ENCODE results near the gene LFNG.
A peak's percentile ranks its signal among the peaks of the same experiment; 100 is the strongest.
"Not testable (repeated sequence)": the region's sequence is repeated elsewhere in the genome, so short reads cannot be mapped to it uniquely, and the experiment has no call there.

Gene LFNG

DNA sequence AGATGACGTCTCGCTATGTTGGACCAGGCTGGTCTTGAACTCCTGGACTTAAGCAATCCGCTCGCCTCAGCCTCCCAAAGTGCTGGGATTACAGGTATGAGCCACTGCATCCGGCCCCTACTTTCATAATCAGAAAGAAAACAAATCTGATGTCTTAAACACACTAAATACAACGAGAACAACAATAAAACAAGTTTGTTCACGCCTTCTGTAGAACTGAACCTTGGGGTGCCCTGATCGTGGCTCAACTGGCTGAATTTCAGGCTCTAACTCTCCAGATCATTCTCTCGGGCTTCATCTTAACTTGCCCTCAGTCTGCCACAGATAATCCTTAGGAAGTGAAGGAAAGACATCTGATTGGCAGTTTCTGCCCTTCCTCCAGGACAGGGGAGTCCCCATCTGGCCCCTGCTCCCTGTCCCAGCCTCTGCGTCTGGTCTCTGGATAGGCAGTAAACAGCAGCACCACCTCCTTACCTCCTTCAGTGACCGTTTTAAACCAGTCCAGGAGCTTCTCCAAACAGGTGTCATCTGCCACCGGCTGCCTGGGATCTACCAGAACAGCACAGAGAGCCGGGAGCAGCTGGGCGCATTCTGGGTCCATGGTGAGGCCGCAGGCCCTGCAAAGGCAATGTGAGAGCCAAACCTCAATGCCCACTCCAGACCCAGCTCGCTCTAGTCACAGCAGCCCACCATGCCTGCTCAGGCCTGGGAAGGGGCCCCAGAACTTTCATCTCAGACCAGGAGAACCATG is 34.4 kb downstream of the LFNG start:
- DNase-seq = no peak

GRCh38 chr7:2554661-2555111 is 35.1 kb downstream of the LFNG start:
- DNase-seq = no peak

DNA sequence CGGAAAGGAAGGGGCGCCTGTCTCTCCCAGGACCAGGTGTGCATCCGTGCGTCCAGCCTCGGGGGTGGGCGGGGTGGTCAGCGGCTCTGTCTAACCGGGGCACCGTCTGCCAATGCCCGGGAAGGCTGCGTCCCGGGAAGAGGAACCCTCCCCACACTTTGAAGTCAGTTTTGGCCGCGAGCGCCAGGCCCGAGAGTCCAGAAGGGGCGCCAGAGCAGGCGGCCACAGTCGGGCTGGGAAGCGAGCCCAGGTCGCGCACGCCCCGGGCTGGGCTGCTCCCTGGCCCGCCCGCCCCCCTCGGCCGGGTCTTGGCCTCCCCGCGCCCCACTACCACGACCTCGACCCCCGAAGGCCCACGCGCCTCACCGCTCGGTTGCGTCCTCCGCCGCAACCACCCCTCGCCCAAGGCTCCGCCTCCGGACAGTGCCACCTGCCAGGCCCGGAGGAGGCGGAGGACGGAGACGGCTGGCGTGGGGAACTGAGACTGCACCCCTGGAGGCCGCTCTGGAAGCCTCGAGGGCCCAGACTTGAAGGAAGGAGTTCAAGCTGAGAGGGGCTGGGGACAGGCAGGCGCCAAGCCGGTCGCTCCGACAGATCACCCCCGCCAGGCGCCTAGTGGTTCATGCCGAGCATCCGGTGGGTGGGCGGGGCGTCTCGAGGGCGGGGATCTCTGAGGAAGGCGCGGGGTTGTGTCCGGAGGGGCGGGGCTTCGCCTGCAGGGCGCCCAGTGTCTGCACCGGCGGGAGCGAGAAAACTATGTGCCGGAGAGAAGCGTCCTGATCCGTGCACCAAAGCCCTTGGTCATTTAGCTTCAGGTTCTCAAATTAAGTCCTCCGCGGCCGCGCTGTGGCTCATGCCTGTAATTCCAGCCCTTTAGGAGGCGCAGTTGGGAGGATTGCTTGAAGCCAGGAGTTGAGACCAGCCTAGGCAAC is 35.8 kb downstream of the LFNG start, which contains the start of gene BRAT1:
TSS of gene BRAT1 (minus strand) at position 404 of the 932 bp plus-strand sequence. CDS start 1,093 bp downstream, outside the sequence.
- peak; percentile 89 for DNase-seq

DNA sequence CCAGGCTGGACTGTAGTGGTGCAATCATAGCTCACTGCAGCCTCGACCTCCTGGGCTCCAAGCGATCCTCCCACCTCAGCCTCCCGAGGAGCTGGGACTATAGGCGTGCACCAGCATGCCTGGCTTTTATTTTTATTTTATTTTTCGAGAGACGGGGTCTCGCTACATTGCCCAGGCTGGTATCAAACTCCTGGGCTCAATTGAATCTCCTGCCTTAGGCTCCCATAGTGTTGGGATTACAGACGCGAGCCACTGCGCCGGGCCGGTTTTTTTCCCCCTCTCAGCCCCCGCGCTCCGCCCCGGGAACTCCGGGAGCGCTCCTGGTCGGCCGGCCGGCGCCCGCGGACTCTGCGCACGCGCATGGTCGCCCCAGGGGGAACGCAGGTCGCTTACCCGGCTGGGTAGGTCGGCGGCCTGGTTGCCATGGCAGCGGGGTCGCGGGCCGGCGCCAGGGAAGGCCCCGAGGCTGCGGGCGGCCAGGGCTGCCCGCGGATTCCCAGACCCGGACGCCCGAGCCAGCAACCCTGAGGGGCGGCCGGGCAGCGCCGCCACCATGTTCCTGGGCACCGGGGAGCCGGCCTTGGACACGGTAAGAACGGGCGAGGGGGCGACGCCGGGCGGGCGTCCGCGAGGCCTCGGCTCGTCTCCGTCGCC is 39.2 kb downstream of the LFNG start, which contains the start of gene IQCE:
TSS of gene IQCE (plus strand) at position 351 of the 654 bp plus-strand sequence. CDS start at position 554, 203 bp downstream.
- peak; percentile 81 for DNase-seq

DNA sequence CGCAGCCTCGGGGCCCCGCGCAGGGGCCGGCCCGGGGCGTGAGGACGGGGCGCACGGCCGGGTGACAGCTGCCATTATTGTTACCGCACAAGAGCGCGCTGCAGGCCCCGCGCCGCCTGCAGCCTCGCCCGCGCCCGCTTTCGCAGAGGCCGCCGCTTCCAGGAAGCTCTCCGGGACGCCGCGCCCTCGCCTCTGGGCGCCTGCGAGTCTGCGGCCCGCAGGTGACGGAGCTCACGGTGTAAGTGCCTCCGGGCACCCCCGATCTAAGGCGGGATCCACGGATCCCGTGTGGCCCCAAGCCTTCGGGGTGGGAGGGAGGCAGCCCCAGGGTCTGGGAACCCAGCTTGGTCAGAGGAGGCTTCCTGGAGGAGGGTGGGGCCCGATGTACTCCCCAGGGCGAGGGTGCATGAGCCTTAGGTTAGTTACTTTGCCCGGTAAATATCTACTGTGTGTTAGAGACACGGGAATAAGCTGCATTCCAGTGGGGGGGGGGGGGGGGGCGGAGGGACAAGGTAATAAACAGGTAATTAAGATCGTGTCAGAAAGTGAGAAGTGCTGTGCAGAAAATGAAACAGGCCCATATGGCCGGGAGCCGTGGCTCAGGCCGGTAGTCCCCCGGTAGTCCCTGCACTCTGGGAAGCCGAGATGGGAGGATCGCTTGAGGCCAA is 39.8 kb downstream of the LFNG start:
- DNase-seq = no peak

DNA sequence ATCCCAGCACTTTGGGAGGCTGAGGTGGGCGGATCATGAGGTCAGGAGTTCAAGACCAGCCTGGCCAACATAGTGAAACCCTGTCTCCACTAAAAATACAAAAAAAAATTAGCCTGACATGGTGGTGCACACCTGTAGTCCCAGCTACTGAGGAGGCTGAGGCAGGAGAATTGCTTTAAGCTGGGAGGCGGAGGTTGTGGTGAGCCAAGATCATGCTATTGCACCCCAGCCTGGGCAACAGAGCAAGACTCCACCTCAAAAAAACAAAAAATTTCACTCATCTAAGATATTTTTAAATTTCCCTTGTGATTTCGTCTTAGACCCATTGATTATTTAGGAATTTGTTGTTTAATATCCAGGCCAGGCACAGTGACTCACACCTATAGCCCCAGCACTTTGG is 44.4 kb downstream of the LFNG start:
- DNase-seq = not testable (repeated sequence)

DNA sequence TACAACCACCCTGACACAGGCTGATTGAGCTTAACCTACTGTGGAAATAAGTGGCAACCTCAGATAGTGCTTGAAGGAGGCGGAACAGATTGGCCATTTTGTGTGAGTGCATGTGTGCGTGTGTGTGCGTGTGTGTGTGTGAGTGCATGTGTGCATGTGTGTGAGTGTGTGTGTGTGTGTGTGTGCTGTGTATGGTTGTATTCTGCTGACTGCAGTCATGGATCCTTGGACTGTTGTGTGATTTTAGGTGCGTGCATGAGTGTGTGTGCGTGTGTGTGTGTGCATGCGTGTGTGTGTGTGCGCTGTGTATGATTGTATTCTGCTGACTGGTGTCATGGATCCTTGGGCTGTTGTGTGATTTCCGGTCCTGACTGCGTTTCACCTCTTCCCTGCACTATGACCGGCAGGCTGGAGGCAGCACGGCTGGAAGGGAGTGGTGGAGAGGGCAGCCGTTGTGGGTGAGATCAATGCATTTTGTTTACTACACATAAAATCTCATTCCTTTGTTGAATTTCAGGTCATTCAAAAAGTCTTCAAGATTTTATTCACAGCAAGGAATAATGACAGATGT is 45.5 kb downstream of the LFNG start:
- DNase-seq = no peak

GRCh38 chr7:2566348-2566889 is 46.8 kb downstream of the LFNG start:
- DNase-seq = no peak

DNA sequence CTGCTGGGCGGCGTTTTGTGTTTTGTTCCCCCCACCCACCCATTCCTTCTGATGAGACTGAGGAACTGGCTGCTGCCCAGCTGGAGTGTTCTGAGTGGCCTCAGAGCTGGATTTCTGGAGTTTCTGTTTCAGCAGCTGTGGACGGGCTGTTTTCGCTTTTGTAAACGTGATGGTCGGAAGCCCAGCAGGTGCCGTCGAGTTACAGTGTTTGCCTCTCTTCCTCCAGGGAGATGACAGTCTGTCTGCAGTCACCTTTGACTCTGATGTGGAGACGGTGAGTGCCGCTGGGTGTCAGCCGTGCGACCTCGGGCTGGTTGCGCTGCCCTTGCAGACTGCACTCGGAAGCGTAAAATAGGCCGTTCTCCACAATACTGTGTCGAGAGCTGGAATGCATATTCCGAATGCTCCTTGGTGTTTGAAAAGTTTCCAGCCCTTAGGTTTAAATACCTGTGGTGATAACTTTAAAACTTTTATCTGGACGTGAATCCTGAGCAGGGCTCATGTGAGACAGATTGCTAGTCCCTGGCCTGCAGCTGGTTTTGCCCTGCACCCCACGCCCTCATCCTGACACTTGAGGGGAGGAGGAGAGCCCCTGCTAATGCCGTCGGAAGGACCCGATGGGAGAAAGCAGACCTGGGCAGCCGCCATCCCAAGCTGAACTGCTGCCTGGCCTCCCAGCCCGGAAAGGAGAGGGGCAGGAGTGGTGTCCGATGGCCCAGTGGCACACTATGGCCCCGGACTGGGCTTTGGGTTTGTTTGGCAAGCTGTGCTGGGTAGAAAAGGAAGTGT is 47.5 kb downstream of the LFNG start:
- DNase-seq = no peak

GRCh38 chr7:2567679-2568278 is 48.2 kb downstream of the LFNG start:
- DNase-seq = no peak

DNA sequence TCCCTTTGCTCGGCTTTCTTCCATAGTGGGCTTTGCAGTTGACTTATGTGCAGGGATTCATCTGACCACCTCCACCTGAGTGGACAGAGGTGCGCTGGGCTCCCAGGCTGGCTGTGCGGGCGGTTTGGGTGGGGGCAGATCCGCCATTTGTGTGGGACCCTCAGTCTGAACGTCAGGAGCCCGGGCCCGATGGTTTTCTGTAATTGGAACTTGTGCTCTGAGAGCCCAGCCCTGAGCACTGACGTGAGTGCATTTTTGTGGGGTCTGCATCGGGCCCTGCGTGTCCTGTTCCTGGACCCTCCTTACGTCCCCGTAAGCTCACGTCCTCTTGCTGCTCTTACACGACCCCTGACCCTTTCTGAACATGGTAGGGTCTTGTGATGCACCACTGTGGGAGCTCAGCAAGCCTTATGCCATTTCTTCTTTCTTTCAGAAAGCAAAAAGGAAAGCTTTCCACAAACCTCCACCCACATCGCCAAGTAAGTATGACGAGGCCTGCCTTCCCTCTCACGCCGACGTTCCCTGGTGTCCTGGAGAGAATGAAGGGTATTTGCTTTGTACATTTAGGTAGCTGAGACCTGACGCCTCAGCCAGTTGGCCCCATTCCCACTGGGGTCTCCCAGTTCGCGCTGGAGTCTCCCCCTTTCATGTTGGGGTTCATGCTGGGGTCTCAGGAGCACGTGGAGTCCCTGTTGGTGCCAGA is 49.1 kb downstream of the LFNG start:
- DNase-seq = no peak

DNA sequence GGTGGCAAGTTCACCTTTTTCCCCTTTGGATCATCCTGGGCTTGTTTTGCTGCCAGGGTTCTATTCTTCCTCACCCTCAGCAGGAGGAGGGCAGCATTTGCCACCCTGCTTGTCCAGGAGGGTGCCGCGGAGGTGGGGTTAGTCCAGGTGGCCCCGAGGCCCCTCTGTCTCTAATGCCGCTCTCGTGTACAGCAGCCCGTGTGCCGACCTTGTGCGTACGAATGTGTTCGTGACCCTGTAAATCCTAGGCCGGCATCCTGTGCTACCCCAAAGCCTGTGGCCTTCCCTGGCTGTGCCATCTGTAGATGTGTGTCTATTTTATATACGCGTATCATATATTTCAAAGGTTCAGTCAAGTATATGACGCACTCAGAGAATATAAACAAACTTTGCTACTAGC is 49.8 kb downstream of the LFNG start:
- DNase-seq = no peak

DNA sequence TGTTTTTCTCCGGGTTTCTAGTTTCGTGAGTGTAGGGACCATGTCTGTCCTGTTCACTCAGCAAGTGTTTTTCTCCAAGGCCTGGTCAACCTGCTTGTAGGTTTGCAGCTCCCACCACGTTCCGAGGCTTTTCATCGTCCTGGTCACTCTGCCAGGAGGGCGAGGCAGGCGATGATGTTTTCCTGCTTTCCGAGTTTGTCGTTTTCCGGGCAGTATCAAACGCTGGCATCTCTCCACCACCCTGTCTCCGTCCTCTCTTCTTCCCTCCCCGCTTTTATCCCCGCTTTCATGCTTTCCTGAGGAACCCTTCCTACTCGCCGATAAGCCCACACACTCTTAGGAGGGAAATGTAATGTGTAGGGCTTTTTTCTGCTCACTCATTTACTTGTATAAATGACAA is 50.4 kb downstream of the LFNG start:
- no peak for DNase-seq

DNA sequence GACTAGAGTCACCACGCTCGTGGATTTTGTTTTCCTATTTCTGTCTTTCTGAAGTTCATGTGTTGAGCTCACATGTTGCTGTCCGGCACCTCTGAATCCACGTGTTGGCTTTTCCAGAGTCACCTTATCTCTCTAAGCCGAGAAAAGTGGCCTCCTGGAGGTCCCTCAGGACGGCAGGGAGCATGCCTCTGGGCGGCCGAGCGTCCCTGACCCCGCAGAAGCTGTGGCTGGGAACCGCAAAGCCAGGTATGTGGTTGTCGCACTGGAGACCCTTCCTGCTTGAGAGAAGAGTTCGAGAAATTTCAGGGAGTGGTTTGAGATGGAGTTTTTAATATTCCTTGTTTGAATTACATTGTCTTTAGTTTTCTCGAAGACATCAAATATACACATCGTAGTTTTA is 51.8 kb downstream of the LFNG start:
- no peak for DNase-seq

GRCh38 chr7:2572101-2572842 is 52.7 kb downstream of the LFNG start:
- DNase-seq = no peak

- DNase-seq = no peak
Observed at GRCh38 chr7:2573761-2574160, 54.2 kb downstream of the LFNG start.

GRCh38 chr7:2575046-2575732 is 55.6 kb downstream of the LFNG start:
- DNase-seq = no peak

DNA sequence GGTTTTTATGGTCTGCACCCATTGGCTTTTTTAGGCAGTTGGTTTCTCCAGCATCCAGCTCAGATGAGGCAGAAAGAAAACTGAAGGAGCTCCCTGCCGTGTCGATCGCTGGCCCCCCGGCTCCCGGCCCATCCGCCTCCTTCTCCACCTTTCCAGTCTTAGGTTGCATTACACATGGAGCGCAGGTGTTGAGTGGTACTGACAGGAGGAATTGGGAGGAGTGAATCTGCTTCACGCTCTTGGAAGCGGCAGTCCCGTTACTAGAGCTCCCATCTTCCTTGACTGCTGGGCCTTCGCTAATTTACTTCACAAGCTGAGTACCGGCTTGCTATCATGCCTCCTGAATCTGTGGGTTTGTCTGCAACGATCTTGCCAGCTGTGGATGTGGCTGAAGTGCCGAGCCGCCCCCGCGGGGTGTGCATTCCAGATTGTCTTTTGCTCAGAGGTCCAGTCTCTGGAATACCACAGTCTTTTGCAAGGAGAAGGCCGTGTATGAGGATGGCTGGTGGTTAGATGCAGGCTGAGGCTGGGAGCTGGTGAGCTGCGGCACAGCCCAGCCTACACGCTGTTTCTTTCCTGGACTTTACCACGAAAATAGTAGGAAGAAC is 56.3 kb downstream of the LFNG start:
- DNase-seq = no peak
